Activated naive CD4-positive, alpha-beta T cell treated with Interleukin-2 at 50 U/mL for 16 hours (primary cell): ENCODE data around the gene HOXC6.

Source experiments
- DNase-seq: peaks from one replicate; pipeline ENCODE4 v3.0.0-alpha.2; 2020

The HOXC6 gene

DNA sequence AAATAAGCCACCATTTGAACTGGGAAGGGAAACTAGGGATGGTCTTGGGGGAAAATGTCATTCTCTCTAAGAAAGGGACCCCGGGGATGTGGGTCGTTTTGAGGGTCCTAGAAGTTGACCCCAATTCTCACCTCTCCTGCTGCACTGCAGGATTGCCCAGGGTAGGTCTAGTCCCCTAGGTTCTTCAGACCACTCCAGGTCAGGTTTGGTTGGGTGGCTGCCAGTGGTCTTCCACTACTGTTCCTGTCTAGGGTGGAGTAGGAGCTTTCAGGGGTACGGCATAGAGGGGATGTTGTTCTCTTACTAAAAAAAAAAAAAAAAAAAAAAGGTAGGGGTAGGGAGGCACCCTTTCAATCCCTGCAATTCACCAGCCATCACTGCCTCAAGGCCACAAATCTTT, 12.2 kb upstream of the HOXC6 start:
- DNase-seq, result no peak

DNA sequence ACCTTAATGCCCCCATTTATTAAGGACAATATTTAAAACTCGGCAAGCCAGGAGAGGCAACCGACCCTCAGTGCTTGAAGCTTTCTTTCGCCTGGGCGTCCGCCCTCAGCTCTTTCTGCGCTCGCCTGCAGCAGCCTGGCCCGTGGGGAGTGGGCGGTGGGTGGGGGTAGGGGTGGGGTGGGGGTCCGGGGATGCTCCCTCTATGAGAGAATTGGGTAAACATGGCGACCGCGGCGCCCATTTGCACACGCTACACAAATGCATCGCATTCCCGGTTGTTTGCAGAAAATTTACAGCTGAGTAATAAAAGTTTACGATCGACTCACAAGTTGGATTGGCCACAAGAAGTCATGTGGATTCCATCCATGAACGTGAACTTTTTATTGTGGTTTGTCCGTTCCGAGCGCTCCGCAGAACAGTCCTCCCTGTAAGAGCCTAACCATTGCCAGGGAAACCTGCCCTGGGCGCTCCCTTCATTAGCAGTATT, 11.7 kb upstream of the HOXC6 start:
- no peak for DNase-seq

DNA sequence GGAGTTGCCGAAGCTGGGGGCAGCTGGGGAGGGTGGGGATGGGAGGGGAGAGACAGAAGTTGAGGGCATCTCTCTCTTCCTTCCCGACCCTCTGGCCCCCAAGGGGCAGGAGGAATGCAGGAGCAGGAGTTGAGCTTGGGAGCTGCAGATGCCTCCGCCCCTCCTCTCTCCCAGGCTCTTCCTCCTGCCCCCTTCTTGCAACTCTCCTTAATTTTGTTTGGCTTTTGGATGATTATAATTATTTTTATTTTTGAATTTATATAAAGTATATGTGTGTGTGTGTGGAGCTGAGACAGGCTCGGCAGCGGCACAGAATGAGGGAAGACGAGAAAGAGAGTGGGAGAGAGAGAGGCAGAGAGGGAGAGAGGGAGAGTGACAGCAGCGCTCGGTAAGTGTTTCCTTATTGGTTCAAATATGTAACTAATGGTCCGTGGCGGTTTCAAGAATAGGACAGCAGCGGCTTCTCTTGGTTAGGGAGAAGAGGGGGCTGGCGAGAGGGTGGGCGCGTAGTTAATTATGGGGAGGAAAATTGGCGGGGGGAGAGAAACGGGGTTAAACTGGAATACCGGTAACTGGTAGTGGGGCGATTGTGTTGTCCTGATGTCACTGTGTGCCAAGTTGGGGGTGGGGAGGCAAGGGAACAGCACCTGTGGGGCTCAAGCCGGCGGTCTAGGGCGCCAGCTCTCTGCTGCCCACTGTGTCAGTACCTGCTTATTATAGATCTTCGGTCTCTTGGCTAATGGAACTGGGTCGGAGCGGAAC, 11.0 kb upstream of the HOXC6 start:
- no peak for DNase-seq

DNA sequence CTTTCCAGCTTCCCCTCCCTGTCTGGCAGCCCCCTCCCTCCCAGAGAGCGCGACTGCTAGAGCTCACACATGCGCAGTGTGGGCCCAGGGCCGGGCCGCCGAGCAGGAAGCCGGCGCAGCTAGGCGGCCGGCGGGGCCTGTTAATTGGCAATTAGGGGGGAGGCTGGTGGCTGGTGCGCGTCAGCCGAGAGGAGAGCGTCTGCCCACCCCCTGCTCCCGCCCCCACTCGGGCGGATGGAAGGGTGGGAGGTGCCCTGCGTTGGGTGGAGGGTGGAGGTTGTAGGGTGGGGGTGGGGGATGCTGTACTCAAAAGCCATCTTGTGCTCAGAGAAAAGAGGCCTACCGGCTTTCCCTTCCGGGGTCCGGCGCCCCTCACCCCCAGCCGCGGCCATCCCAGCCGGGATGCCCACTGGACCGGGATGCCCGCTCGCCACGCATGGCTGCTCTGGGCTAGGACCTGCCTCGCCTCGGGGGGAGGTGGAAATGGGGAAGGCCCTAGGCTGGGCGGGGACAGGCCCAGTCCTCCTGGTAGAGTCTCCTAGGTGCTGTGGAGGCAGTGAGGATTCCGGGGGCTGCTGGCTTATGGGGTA, 10.3 kb upstream of the HOXC6 start:
- peak; percentile 66 for DNase-seq

DNA sequence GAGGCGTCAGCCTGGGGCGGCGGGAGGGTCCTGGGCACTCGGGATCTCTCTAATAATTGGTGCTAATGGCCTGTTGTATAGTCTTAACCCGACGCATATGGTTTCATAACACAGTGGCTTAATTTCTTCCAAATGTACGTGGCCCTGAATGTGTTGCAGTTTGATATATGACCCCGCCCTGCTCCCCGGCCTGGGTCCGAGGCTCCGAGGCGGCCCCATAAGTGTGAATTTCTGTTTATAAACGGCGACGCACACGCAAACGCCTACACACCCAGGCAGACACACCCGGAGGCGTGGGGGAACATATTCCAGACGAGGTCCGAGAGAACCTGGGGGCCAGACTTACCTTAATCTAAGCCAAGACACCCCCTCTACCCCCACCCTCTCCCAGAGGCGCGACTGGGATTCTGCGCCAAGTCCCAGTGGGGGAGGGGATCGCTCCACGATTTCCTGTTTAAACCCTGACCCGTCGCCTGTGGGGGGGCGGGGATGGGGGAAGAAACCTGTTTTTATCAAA, 9.7 kb upstream of the HOXC6 start:
- no peak for DNase-seq

DNA sequence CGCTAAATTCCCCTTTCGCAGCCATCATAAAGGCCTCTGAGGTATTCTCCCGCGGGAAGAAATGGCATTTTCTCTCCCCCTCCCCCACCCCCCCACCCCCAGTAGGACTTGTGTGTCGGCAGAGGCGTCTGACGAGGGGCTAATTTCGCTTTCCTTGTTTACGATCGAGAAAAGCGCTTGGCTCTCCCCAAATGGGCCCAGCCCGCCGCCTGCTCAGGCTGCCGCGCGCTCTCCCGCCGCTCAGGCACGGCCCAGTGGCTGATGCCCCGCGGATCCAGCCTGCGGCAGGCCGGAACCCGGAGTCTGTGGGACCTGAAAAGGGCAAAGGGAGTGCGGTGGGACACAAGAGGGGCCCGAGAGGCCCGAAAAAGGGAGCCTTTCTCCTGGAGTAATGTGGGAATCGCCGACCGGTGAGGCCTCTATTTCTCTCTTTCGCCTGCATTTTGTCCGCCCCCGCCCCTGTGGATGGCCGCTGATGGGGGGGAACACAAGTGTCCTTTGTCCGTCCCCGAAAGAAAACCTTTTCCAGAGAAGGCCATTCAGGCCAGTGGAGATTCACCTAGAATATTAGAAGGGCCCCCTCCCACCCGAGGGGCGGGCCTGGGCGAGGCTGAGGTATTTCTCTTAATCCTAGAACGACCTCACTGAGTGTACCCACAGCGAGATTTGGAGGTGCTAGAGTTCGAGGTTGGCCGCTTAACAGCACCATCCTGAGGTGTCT, 9.0 kb upstream of the HOXC6 start:
- DNase-seq, result no peak

DNA sequence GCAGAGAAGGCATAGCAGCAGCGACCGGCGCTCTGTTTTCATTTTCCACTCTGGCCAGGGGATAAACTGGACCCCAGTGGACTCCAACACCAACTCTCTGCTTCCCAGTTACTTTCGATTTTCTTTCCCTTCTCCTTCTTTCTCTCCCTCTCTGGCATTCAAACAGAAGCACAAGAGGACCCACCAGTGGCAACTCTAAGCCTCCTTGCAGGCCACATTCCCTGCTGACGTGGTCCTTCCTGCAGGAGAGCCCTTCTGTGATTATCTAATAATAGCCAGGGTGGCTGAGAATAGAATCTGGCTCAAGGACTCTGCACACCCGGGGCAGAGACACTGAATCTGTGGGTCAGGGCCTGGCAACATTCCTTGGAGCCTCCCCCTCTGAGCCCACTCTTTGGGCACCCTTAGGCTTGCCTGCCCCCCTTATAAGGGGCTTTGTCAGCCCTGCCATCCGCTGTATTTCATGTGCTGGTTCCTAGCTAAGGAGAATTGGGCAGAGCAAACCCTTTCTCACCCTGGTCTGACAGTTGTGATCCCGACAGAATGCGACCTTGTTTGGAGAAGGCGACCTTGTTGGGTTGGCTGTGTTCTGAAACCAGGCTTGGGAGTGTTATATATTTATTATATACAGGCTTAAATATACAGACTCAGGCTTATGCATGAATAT, 8.2 kb upstream of the HOXC6 start:
- no peak for DNase-seq

DNA sequence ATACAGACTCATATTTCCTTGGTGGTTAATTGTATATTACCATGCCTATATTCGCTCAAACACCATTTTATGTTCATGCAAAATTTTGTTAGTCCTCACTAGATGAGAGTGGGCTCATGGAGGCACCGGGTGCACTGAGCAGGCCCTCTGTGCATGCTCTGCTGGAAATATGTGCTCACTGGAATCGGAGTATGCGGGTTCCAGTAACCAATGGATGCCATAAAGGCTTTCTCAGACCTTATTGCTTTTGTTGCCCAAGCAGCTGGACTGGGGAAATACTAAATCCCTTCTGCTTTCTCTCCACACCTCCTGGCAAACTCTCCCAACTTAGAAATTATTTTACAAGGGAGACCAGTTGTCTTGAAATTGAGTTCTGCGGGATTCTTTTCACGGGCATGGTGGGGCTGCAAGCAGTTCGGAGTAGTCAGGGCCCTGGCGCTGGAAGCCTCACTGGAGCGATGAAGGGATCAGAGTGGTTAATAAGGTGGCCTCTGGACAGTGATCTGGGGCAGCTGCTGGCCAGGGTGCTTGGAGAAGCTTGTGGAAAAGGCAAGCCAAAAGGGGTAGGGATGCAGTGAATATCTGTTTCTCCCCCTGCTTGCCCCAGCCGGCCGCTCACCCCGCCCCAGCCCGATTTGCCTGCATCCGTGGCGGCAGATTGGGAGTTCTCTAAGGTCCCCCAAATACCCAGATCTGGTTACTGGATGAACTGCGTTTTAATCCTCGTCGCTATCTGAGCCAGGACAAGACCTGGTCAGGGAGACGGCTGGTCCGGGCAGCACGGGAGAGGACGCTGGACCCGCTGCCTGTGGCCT, 7.4 kb upstream of the HOXC6 start:
- DNase-seq, result no peak

DNA sequence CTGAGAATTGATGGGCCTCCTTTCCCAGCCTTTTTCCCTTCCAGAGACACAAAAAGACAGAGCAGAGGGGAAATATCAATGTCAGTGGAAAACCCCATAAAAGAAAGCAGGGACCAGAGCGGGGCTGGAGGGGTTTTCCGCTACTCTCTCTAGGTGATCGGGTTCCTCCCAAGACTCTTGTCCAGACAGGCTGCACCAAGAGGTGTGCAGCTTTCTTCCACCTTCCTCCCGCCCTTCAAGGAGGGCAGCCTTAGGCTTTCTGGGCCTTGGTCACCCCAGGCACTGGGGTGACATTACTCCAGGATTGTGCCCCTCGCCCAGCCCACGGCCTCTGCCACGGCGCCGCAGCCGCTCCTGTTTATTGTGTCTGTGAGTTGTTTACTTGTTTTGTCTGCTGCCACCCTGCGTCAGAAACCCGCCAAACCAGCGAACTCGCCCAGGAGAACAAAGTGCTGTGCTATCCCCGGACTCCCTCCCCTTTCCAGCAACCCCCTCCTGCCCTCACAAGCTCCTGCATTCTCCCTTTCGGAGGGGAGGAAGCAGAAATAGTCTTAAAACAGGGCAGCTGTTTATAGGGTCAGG, 6.7 kb upstream of the HOXC6 start:
- DNase-seq, result no peak

DNA sequence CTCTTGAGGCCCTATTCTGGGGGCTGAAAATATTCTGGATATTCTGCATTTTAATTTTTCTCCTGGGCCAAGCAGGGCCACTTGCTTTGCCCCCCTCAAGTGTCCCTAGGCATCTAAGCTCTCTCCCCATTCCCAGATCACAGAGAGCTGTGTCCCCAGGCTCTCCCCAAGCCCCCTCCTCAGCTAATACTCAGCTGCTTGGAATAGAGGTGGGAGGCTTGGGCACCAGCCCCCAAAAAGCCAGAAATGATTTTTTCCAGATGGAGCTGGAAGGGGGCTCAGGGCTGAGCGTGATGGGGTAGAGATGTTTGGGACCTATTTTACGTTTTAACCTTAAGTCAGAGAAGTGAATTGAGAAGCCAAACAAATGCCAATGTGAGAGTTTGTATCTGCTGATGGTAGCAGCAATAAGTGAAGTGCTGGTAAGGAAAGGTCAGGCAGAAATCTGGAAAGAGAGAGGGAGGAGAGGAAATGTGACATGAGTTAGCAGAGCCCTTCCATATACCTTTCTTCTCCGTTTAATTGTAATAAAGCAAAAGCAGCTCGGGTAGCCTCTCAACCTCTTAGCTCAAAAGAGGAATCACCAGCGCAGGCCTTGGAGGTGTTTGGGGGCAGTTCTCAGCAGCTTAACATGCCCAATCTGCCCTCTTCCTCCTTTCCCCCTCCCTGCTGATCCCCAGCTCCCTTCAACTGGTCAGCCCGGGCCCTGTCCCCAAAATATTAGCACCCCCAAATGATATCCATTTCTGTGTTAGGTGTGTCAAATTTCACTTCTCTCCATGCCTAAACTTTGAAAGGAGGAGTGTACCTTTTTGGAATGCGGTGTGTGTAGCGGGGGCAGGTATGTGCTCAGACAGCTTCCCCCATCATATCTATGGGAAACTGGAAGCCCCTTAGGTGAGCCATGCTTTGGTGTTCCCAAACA, 5.0 kb upstream of the HOXC6 start:
- no peak for DNase-seq

DNA sequence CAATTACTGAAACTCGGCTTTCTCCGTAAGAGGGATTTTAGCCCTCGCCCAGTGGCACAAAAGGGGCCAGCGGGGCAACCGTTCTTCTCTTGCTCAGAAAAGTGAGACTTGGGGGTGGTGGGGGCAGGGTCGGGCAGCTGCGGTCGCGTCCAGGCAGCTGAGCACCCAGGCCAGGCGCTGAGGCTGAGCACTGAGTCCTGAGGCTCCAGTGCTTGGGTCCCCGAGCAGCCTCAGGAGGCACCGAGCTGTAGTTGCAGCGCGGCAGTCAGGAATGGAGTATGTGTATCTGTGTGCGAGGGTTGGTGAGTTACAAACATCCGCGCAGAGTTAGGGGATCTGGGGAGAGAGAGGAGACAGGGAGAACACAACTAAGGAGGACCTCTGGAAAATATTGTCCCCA, 4.1 kb upstream of the HOXC6 start:
- DNase-seq, result no peak

DNA sequence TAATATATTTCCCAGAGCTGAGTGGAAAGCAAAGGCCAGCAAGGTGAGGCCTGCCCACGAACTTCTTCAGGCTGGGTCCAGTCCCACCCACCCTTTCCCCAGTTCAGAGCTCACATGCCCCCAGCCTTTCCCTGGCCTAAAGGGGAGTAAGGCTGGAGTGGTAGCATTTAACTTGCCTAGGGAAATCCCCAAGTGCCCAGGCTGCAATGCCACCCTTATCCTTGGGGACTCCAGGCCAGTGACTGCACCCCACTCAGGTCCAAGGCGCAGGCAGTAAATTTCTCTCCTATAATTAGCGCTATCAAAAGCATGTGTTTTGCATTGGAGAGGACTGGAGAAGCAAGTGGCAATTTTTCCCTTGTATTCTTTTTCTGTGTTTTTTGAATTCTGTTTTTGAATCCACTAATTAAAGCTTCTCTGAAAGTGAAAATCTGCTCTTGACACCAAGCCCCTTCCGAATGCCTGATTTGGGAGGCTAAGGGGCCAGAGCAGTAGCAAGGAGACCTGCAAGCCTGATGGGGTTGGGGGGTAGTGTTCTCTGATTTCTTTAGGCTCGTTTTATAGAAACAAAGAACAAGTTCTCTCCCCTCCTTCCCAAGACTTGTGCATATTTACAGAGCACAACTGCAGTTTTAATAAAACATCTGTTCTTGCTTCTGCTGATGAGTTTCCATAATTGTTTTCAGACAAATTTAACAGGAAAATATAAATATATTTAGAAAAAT, 3.5 kb upstream of the HOXC6 start:
- DNase-seq, result no peak

DNA sequence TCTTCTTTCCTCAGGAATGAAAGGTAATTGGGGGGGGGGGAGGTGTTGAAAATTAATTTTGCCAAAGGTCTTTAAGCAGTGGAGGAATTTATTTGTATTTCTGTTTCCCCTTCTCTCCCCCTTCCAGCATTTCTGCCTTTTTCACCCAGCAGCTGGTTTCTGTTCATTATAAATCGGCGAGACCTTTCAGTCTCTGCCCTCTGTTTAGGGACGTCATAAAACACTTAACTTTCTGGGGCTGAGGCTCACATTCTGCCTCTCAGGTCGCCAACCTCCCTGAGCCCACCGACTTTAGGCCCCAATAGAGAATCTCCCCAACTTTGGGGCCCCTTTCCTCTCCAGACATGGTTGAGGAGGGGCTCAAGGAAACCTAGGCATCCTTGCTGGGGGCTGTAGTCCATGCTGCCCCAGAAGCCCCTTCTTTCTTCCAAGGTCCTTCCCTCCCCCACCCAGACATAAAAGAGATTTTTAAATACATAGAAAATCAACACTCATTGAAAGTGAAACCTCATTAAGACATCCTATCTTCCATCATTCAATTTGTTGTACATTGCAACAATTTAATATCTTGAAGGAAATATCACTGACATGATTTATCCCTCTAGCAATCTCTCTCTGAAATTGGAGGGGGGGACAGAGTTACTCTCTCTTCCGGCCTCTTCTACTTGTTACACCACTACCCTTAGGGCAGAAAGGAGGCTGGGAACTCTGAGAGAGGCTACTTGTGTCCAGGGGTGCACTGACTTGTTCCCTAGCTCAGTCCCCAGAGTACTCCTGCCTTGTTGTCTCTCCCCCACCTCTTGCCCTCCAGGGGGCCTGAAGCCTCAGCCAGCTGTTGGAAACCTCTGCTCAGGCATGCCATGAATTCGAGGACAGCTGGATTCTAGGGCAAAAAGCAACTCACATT, 2.5 kb upstream of the HOXC6 start:
- no peak for DNase-seq

DNA sequence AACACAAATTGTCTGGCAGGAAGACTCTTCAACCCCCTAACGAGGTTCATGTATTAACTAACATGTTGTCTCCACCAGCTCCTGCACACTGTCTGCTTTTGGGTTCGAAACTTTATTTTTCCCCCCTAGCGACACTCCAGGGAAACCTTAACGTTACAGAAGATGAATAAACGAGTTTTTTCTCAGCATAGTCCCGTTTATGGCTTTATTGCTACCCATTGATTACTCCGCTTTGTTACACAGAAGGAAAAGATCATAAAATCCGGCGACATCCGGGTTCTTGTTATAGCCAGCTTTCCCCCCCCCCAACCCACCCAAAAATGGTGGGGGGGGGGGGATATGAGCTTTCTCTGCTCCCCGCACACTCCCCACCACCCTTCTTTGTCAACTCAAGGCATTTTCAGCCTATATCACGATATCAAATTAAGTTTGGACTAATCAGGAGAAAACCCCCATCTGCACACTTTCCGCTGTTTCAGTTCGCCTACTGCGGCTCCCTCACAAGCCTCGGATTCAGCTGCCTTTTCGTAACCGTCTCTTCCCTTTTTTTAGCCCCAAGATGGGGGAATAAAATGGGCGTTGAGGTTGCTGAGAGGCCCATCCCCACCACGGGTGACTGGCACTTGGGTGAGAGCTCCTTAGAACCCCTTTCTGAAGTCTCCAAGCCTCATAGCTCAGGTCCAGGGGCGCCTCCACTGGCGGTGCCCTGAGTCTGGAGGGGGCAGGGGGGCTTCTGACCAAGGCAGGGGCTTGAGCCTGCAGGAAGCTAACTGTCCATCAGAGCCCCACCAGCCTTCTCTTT, 1.4 kb upstream of the HOXC6 start:
- no peak for DNase-seq

DNA sequence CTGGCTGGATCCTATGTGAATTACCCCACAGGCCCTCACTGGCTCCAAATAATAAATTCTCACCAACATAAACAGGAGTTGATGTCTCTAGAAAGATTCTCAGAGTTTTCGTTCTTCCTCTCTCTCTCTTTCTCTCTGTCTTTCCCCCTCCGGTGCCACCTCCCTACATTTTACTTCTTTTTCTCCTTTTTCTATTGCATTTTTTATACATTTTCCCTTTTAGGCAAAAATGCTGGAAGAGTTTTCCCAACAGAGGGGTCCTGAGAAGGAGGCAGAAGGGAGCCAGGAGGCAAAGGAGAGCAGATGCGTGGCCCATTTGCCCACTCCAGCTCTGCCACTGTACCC, 826 bp upstream of the HOXC6 start:
- DNase-seq, result no peak

DNA sequence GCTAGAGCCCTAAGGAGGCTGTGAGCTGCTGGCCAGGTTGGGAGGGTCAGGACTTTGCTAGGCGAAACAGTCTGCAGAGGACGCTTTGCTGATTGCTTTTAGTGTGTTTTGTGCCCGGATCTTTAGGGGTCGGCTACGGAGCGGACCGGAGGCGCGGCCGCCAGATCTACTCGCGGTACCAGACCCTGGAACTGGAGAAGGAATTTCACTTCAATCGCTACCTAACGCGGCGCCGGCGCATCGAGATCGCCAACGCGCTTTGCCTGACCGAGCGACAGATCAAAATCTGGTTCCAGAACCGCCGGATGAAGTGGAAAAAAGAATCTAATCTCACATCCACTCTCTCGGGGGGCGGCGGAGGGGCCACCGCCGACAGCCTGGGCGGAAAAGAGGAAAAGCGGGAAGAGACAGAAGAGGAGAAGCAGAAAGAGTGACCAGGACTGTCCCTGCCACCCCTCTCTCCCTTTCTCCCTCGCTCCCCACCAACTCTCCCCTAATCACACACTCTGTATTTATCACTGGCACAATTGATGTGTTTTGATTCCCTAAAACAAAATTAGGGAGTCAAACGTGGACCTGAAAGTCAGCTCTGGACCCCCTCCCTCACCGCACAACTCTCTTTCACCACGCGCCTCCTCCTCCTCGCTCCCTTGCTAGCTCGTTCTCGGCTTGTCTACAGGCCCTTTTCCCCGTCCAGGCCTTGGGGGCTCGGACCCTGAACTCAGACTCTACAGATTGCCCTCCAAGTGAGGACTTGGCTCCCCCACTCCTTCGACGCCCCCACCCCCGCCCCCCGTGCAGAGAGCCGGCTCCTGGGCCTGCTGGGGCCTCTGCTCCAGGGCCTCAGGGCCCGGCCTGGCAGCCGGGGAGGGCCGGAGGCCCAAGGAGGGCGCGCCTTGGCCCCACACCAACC, 1.5 kb downstream of the HOXC6 start:
- DNase-seq, result no peak

DNA sequence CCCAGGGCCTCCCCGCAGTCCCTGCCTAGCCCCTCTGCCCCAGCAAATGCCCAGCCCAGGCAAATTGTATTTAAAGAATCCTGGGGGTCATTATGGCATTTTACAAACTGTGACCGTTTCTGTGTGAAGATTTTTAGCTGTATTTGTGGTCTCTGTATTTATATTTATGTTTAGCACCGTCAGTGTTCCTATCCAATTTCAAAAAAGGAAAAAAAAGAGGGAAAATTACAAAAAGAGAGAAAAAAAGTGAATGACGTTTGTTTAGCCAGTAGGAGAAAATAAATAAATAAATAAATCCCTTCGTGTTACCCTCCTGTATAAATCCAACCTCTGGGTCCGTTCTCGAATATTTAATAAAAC, 2.2 kb downstream of the HOXC6 start:
- DNase-seq, result no peak
